HG02884 (cell line): ENCODE measurements around the gene FIGNL1.

ENCODE experiments used
- ATAC-seq: cut with Tn5 transposase; IDR thresholded peaks from one replicate; pipeline ENCODE4 v1.9.1; 2021; ENCODE audit warnings: mild to moderate bottlenecking, moderate library complexity; ENCODE audit not compliant: unreplicated experiment

FIGNL1 gene

DNA sequence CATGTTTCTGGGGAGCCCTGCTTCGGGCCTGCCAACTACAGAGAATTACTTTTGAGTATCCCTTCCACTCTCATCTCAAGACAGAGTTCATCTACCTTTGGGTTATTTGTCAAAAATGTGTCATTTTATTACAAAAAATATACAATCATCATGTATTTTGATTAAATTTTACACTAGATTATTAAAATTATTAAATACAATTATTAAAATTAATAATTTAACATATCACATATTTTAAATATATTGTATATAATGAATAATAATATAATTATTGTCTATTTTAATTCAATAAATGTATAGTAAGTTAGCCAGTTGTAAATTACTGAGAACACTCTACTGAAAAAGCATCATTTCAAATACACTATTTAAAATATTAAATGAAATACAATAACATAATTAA lies 50.9 kb downstream of the FIGNL1 start:
- ATAC-seq, result no peak

- no peak for ATAC-seq
Measured at GRCh38 chr7:50397971-50398324, 52.2 kb downstream of the FIGNL1 start.

GRCh38 chr7:50397320-50397970 lies 52.7 kb downstream of the FIGNL1 start:
- ATAC-seq, result peak; percentile 65

DNA sequence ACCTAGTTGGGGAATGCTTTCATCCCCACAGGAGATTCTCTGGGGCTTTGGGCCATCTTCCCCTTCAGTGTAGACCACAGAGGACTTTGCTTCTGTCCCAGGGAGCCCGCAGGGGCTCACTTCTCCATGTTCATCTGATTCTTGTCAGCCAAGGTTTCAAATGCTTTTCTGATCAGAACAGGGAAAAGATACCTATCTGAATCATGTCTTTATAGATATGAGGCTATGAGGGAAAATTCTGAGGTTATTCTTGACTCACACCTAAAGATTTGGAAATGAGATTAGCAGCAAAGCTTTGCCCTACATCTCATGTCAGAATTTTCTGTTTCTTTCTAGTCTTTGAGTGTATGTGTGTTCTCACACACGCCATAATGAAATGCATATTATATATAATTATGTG lies 53.3 kb downstream of the FIGNL1 start:
- peak; percentile 20 for ATAC-seq

DNA sequence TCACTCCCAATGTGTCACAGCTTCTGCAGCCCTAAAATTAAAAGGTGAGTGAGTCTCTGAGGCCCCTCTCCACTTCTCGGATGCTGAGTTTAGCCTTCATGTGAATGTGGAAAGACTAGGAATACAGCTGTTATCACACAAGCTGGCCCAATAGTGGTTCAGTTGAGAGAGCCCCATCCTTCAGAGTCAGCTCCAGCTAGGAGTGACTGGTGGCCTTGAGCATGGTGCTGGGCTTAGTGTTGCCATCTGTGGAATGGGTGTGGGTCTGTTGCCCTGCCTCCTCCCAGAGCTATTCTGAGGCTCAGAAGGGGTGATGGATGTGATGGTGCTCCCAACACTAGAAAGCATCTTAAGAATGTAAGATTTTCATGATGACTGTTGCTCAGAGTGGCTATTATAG lies 55.8 kb downstream of the FIGNL1 start:
- ATAC-seq, result no peak
